ENCODE measurements around the gene NOP10. TPM values are rescaled to one million over a fixed set of nuclear protein-coding genes. Genes with fewer than 3 reads are reported as not detected.

The NOP10 gene
- total RNA-seq, 4 donors from 2014 or later: 75.4 to 133 (median 87.7) TPM

- 81 to 89% methylated on average over 3 of the region's 3 CpGs for WGBS, 2 donors
- DNase-seq (ENCODE audit: low spot score in 2 of 2): no peak
- Histone ChIP-seq H3K27ac (no peak overlapping the region), H3K4me3 (no peak overlapping the region), H3K36me3 (peaks cover 0 to 22% (median 0%) of the 10 kb centered on the region in 3 donors), H3K4me1 (peaks cover 0 to 48% (median 16%) of the 10 kb centered on the region in 4 donors), H3K27me3 (no peaks in the 10 kb centered on the region), H3K9me3 (no peaks in the 10 kb centered on the region)
- TF ChIP-seq POLR2A (IDR thresholded peaks at IDR 0.05) (no peak), EP300 (IDR thresholded peaks at IDR 0.05) (no peak), CTCF (IDR thresholded peaks at IDR 0.05) (no peak)
Measured at GRCh38 chr15:34339946-34340345, 3.0 kb downstream of the NOP10 start.

DNA sequence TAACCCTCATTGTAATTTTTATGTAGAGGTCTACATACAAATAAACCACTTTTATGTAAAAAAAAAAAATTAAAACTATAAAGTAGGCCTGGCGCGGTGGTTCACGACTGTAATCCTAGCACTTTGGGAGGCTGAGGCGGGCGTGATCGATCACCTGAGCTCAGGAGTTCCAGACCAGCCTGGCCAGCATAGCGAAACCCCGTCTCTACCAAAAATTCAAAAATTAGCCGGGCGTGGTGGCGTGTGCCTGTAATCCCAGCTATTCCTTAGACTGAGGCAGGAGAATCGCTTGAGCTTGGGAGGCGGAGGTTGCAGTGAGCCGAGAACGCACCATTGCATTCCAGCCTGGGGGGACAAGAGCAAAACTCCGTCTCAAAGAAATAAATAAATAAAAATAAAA, 4.6 kb downstream of the NOP10 start:
- TF ChIP-seq POLR2A (IDR thresholded peaks at IDR 0.05): no peak
- no peak for TF ChIP-seq CTCF (IDR thresholded peaks at IDR 0.05)
- no peak for TF ChIP-seq EP300 (IDR thresholded peaks at IDR 0.05)
- Histone ChIP-seq H3K4me3 (peak overlapping the region; percentile 35 to 97 (median 75)), H3K27me3 (no peaks in the 10 kb centered on the region), H3K9me3 (no peaks in the 10 kb centered on the region), H3K27ac (peak overlapping the region in 3 of 4 donors; percentile 74 to 95 (median 94)), H3K4me1 (peaks cover 0 to 64% (median 20%) of the 10 kb centered on the region in 4 donors), H3K36me3 (peaks cover 0 to 22% (median 0%) of the 10 kb centered on the region in 3 donors)
- no peak for DNase-seq (ENCODE audit: low spot score in 2 of 2)
- 72 to 75% methylated on average over 16 of the region's 16 CpGs for WGBS, 2 donors

DNA sequence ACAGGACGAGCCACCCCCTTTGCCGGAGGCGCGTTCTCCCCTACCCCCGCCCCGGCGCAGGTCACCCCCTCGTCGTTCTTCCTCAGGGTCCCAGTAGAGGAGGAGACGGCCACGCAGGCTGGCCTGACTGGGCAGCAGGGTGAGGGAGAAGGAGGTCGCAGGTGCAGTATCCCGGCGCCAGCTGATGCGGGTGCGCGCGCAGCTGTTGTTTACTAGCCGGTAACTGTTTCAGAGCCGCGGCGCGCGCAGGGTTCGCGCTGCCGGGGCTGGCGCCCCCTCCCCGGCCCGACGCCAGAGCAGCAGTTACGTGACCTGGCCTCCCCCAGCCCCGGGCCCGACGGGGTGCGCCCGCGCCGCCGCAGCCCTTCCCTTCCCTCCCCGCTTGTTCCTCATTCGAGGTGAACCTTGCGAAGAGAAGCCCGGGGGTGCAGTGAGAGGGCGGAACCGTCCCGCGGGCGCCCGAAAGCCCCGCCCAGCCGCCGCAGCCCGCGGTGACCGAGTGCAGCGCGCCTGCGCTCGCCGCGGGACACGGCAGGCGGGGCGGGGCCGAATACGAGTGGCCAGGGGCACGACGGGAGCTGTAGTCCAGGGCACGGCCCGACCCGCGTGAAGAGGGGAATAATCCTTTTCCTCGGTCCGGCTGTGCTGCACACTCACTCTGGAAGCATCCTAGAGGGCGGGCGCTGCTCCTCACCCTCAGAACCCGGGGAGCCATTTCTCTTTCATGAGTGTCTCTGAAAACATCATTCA, 5.2 kb downstream of the NOP10 start, which contains the start of gene SLC12A6:
Gene SLC12A6, minus strand, starts transcription at position 225 of the 750 bp plus-strand sequence. CDS start 1,101 bp downstream, outside the sequence.
- Histone ChIP-seq H3K9me3 (no peaks in the 10 kb centered on the region), H3K27ac (peak within 1 kb of the TSS; percentile 63 to 95 (median 84)), H3K4me3 (peak within 1 kb of the TSS; percentile 61 to 97 (median 75)), H3K36me3 (peaks cover 0 to 22% (median 0%) of the 10 kb centered on the region in 3 donors), H3K27me3 (no peaks in the 10 kb centered on the region), H3K4me1 (peaks cover 0 to 64% (median 20%) of the 10 kb centered on the region in 4 donors)
- peak; percentile 74 to 79 for DNase-seq (ENCODE audit: low spot score in 2 of 2)
- TF ChIP-seq POLR2A (IDR thresholded peaks at IDR 0.05) (peak; percentile 67 to 73), EP300 (IDR thresholded peaks at IDR 0.05) (peak in 1 of 2 donors; percentile 75), CTCF (IDR thresholded peaks at IDR 0.05) (peak in 1 of 5 experiments; percentile 23)
- 0% methylated on average over 16 to 36 of the region's 78 CpGs for WGBS, 2 donors

DNA sequence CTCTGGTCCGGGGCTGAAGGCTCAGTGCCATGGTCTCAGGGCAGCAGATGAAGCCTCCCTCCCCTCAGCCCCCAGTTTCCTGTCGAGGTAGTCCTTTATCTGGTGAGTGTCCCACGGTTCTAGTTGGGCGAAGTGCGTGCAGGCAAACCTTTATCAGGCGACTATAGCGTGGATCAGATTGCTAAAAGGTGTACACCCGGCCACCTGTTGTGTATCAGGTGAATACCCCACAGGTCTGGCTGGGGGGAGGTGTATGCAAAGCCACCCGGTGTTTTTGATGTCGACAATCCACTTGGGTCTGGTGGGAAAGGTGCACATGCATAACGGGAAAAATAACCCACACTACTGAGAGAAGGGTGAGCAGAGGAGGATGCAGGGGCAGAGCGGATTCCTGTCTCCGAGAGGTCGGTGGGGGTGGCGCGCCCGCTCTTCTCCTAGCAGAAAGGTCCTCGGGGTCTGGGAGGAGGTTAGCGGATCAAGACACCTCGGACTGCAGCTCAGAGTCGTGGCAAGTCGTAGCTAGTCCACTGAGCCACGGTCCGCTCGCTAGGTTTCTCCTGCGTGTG, 5.9 kb downstream of the NOP10 start:
- DNase-seq (ENCODE audit: low spot score in 2 of 2): peak in 1 of 2 donors; percentile 19
- no peak for TF ChIP-seq CTCF (IDR thresholded peaks at IDR 0.05)
- H3K27ac ChIP-seq: peak overlapping the region; percentile 63 to 95 (median 84)
- peak overlapping the region; percentile 61 to 97 (median 75) for H3K4me3 ChIP-seq
- H3K27me3 ChIP-seq: no peaks in the 10 kb centered on the region
- H3K9me3 ChIP-seq: no peaks in the 10 kb centered on the region
- H3K4me1 ChIP-seq: peaks cover 0 to 61% (median 19%) of the 10 kb centered on the region in 4 donors
- peaks cover 0 to 22% (median 0%) of the 10 kb centered on the region in 3 donors for H3K36me3 ChIP-seq
- 3 to 5% methylated on average over 23 to 26 of the region's 26 CpGs for WGBS, 2 donors

Data from tibial nerve (tissue), 4 donors.